PC-3 (cell line): Measurements from ENCODE around the gene CCDC201. TPM values are rescaled to one million over a fixed set of nuclear protein-coding genes. Genes with fewer than 3 reads are reported as not detected.

Experiments used
- ATAC-seq: fragments of 200-7000 bp; cut with Tn5 transposase; 2 replicates; pipeline ENCODE4 v1.9.1; 2020; ENCODE audit warnings: mild to moderate bottlenecking, moderate library complexity
- BruUV-seq: library from RNA; stranded (reverse); fragments of 400-500 nt; replicated peaks from 2 replicates; lab custom pipeline; 2021; lab: Mats Ljungman, UMichigan
- CTCF ChIA-PET: fragments of 300-600 bp; sonication (Branson Sonifier 250); formaldehyde crosslinking; loops from one replicate; lab custom pipeline; 2022; ENCODE audit warnings: antibody characterized with exemption; lab: Charles Lee
- POLR2A ChIA-PET: fragments of 300-600 bp; sonication (Branson Sonifier 250); formaldehyde crosslinking; loops from one replicate; lab custom pipeline; 2022; ENCODE audit warnings: antibody characterized with exemption; ENCODE audit not compliant: unreplicated experiment; lab: Charles Lee
- DNase-seq: peaks from one replicate; pipeline ENCODE4 v3.0.0-alpha.2; 2015
- H2AFZ ChIP-seq: fragments of 300-600 bp; sonication (generic); 2 replicates; pipeline ENCODE4 v1.6.0; 2016; ENCODE audit warnings: antibody characterized with exemption, low read length
- H3F3A ChIP-seq: fragments of 300-600 bp; sonication (generic); one replicate; pipeline ENCODE4 v1.6.0; 2017; ENCODE audit warnings: antibody characterized with exemption, low read length, control low read depth, mild to moderate bottlenecking; ENCODE audit not compliant: unreplicated experiment
- H3K27ac ChIP-seq: fragments of 300-600 bp; sonication (generic); 2 replicates; pipeline ENCODE4 v1.5.1; 2016; ENCODE audit warnings: mild to moderate bottlenecking, low read length
- H3K27me3 ChIP-seq: fragments of 300-600 bp; sonication (generic); 2 replicates; pipeline ENCODE4 v1.6.1; 2016; ENCODE audit warnings: low read length, mixed read lengths
- H3K36me3 ChIP-seq: fragments of 300-600 bp; sonication (generic); 2 replicates; pipeline ENCODE4 v1.6.1; 2016; ENCODE audit warnings: low read depth, mixed run types, low read length, mixed read lengths
- H3K4me1 ChIP-seq: fragments of 300-600 bp; sonication (generic); 2 replicates; pipeline ENCODE4 v1.5.1; 2016; ENCODE audit warnings: low read length; ENCODE audit not compliant: insufficient read depth
- H3K4me2 ChIP-seq: fragments of 300-600 bp; sonication (generic); 2 replicates; pipeline ENCODE4 v1.6.0; 2016; ENCODE audit warnings: low read length
- H3K4me3 ChIP-seq: fragments of 300-600 bp; sonication (generic); 2 replicates; pipeline ENCODE4 v1.5.1; 2016; ENCODE audit warnings: mild to moderate bottlenecking, low read length, mixed read lengths
- H3K79me2 ChIP-seq: fragments of 300-600 bp; sonication (generic); 2 replicates; pipeline ENCODE4 v1.6.1; 2017; ENCODE audit warnings: low read length, mixed read lengths
- H3K9ac ChIP-seq: fragments of 300-600 bp; sonication (generic); 2 replicates; pipeline ENCODE4 v1.6.0; 2016; ENCODE audit warnings: mild to moderate bottlenecking, low read length
- H3K9me2 ChIP-seq: fragments of 300-600 bp; sonication (generic); replicated peaks from 2 replicates; pipeline ENCODE4 v1.6.1; 2016; ENCODE audit warnings: mixed run types, low read length, mixed read lengths
- H3K9me3 ChIP-seq: fragments of 300-600 bp; sonication (generic); 2 replicates; pipeline ENCODE4 v1.6.1; 2016; ENCODE audit warnings: low read length, mixed read lengths
- H4K20me1 ChIP-seq: fragments of 300-600 bp; sonication (generic); 2 replicates; pipeline ENCODE4 v1.6.1; 2016; ENCODE audit warnings: low read length, mixed read lengths
- CTCF ChIP-seq: fragments of 300-600 bp; sonication (generic); conservative IDR thresholded peaks from 2 replicates; pipeline ENCODE4 v1.5.1; 2017; ENCODE audit warnings: antibody characterized with exemption, low read depth, mild to moderate bottlenecking, low read length
- EZH2 ChIP-seq: fragments of 300-600 bp; sonication (generic); IDR thresholded peaks from one replicate; pipeline ENCODE4 v1.6.1; 2017; ENCODE audit warnings: antibody characterized with exemption, mild to moderate bottlenecking, low read length; ENCODE audit not compliant: unreplicated experiment
- EZH2phosphoT487 ChIP-seq: fragments of 300-600 bp; sonication (generic); IDR thresholded peaks from 2 replicates; pipeline ENCODE4 v1.6.1; 2018; ENCODE audit warnings: mild to moderate bottlenecking, antibody characterized with exemption, low read length, borderline replicate concordance
- intact Hi-C: fragments of 100-400 bp; cut with micrococcal nuclease; formaldehyde crosslinking; loops from 2 replicates; pipeline ENCODE4 v1.9.0; 2023
- total RNA-seq: library from RNA; depleted of rRNA; stranded (reverse); fragments of >200 nt; gene quantifications from 2 replicates; pipeline ENCODE4 v1.2.3, GENCODE V29; 2014

CCDC201 gene
- total RNA-seq, 1 experiment from 2014 or later = 0.11 TPM

GRCh38 chr7:45894665-45895062 is 21.8 kb upstream of the CCDC201 start:
- Histone ChIP-seq H3F3A (no peaks in the 10 kb centered on the region), H3K27ac (no peak overlapping the region), H3K27me3 (no peaks in the 10 kb centered on the region), H3K9me2 (no peaks in the 10 kb centered on the region), H3K9me3 (no peaks in the 10 kb centered on the region), H4K20me1 (no peaks in the 10 kb centered on the region), H2AFZ (no peak overlapping the region), H3K4me2 (no peak overlapping the region), H3K9ac (no peak overlapping the region), H3K4me3 (no peak overlapping the region), H3K36me3 (no peaks in the 10 kb centered on the region), H3K79me2 (no peaks in the 10 kb centered on the region), H3K4me1 (no peaks in the 10 kb centered on the region)
- DNase-seq (no peak), ATAC-seq (no peak)
- BruUV-seq = no TSS peak
- intact Hi-C loops = no loop called here
- ChIA-PET CTCF (no interaction called here), POLR2A (no interaction called here)
- TF ChIP-seq EZH2 = no peak

- DNase-seq (no peak), ATAC-seq (no peak)
- H3K4me2 ChIP-seq = no peak overlapping the region
- no peak overlapping the region for H2AFZ ChIP-seq
- POLR2A ChIA-PET = no interaction called here
- no peak overlapping the region for H3K4me3 ChIP-seq
- no TSS peak for BruUV-seq
- H3K27me3 ChIP-seq = no peaks in the 10 kb centered on the region
- H3K36me3 ChIP-seq = no peaks in the 10 kb centered on the region
- TF ChIP-seq EZH2phosphoT487 = no peak
- no peak for TF ChIP-seq EZH2
- TF ChIP-seq CTCF = no peak
- no peak overlapping the region for H3K27ac ChIP-seq
- H3K9me3 ChIP-seq = no peaks in the 10 kb centered on the region
- no peaks in the 10 kb centered on the region for H3F3A ChIP-seq
- 0 out of 2 replicates have a peak, but pooled peaks cover 2% of the 10 kb centered on the region for H3K4me1 ChIP-seq
- no peaks in the 10 kb centered on the region for H4K20me1 ChIP-seq
- CTCF ChIA-PET = no interaction called here
- intact Hi-C loops = no loop called here
- no peaks in the 10 kb centered on the region for H3K9me2 ChIP-seq
- H3K9ac ChIP-seq = no peak overlapping the region
- H3K79me2 ChIP-seq = no peaks in the 10 kb centered on the region
Observed at GRCh38 chr7:45893996-45894664, 21.2 kb upstream of the CCDC201 start.

GRCh38 chr7:45893374-45893995 is 20.6 kb upstream of the CCDC201 start:
- Histone ChIP-seq H3K4me3 (no peak overlapping the region), H2AFZ (no peak overlapping the region), H3K79me2 (no peaks in the 10 kb centered on the region), H3K27ac (no peak overlapping the region), H3K9me2 (no peaks in the 10 kb centered on the region), H3K4me1 (0 out of 2 replicates have a peak, but pooled peaks cover 4% of the 10 kb centered on the region), H3K36me3 (no peaks in the 10 kb centered on the region), H3F3A (no peaks in the 10 kb centered on the region), H4K20me1 (no peaks in the 10 kb centered on the region), H3K27me3 (no peaks in the 10 kb centered on the region), H3K9me3 (no peaks in the 10 kb centered on the region), H3K4me2 (no peak overlapping the region), H3K9ac (no peak overlapping the region)
- intact Hi-C loops = no loop called here
- ChIA-PET CTCF (no interaction called here), POLR2A (interaction anchor here (0.5 kb wide), 1 partner anchor 250 kb away, joined by 3 read pairs; no protein-coding TSS in a partner anchor)
- DNase-seq (no peak), ATAC-seq (no peak)
- no peak for TF ChIP-seq CTCF
- TF ChIP-seq EZH2phosphoT487 = no peak
- no peak for TF ChIP-seq EZH2
- BruUV-seq = no TSS peak
